GM21515 (cell line): ENCODE data around the gene APMAP.
"Not testable (repeated sequence)": the region's sequence is repeated elsewhere in the genome, so short reads cannot be mapped to it uniquely, and the experiment has no call there.

ENCODE experiments used
- ATAC-seq: cut with Tn5 transposase; IDR thresholded peaks from one replicate; pipeline ENCODE4 v1.9.1; 2021; ENCODE audit not compliant: unreplicated experiment

APMAP gene

DNA sequence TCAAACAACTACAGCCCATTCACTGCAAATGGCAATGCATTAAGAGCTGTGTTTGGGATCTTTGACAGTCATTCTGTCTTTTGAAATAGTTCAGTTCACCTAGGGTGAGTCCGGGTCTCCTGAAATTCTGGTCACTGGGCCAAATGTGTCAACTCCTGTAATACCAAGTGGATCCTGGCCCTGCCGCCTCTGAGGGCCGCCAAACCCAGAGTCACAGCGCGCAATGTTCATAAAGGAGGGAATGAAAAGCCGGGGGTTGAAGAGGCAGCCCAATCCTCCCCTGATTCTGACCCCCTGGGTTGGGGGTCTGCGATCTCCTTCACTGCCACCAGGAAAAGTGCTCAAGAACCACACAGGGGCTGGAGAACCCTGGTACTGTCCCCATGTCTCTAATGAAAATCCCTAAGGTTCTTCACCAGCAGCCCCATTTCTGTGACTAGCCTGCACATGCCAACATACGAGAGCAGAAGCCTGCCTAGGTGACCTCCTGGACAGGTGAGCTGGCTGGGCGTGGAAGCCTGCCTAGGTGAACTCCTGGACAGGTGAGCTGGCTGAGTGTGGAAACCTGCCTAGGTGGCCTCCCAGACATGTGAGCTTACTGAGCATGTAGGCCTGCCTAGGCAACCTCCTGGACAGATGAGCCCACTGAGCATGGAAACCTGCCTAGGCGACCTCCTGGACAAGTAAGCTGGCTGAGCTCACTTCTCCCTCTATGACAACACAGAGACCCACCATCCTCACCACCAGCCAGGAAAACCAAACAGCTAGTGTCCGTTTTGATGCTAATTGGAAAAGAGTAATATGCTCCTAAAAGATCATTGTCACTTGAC lies 16.1 kb upstream of the APMAP start:
- ATAC-seq: no peak

DNA sequence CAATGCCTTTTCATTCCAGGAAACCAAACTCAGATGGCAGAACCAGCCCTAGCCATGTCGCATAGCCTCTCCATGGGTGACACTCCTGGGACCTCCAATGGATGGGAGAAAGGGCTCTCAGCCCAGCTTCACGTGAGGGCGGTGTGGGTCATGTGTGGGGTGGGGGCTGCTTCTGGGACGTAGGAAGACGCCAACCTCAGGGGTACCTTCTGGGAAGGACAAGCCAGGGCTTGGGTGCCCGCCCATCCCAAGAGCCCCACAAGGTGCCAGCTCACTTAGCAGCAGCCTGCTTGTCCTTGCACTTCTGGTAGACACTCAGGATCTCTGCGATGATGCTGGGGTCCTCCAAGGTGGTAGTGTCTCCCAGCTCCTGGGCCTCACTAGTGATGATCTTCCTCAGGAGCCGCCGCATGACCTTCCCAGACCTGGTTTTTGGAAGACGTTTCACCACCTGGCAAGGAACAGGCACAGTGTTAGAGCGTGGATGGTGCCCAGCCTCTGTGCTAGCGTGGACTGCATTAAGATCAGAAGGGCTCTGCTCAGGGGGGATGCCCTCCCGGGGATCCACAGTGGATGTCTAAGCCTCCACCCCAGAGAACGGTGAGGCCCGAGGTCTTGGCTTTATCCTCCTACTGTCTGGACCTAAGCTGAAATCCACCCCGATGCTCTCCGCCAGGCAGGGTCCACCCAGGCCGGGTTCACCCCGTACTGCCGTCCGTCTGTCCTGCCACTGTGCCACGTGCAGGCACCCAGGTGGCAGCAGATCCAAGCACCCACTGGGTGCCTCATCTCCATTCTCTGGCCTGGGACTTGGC lies 15.1 kb upstream of the APMAP start:
- no peak for ATAC-seq

DNA sequence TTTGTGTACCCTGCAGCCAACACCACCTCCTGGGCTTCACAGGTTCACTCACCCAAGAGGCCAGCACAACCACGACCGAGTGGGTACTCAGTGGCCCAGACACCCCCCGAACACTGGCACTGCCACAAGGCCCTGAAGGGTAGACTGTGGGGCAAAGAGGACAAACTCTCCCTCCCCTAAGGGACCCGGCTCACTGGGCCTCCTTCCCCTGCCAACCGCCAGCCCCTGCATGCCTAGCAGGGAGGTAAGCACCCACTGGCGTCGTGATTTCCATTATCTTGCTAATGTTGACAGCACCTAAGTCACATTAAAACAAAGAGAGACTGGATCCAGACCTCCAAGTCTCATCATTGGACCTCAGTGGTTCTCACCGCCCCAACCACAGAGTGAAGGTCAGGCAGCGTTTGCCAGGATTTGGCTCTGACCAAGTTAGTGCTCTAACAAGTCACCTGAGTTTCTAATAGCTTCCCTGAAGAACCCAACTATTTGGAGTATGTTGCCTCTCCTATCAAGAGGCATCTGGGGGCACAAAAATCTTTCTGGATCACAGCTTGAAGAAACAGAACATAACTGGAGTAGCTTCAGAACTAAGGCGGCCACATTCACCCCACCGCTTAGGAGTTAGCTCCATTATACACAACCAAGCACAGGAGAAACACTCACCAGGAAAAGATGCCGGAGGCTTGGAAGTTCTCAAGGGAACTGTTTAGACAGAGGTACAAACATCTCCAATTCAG lies 14.0 kb upstream of the APMAP start:
- ATAC-seq: no peak

DNA sequence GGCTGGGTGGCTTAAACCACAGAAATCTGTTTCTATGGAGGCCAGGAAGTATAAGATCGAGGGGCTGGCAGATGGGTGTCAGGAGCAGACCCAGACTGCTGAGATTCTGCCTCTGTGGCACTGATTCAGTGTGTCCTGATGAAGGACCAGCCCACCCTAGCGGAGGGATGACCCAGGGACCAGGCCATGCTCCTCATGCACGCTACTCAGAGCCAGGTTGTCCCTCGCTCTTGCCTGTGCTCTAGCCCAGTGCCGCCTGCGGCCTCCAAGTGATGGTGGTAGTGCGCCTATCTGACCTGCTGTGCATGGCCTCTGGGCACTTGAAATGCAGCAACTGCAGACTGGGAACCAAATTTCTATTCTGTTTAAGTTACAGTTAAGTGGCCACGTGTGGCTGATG lies 13.1 kb upstream of the APMAP start:
- ATAC-seq: no peak

DNA sequence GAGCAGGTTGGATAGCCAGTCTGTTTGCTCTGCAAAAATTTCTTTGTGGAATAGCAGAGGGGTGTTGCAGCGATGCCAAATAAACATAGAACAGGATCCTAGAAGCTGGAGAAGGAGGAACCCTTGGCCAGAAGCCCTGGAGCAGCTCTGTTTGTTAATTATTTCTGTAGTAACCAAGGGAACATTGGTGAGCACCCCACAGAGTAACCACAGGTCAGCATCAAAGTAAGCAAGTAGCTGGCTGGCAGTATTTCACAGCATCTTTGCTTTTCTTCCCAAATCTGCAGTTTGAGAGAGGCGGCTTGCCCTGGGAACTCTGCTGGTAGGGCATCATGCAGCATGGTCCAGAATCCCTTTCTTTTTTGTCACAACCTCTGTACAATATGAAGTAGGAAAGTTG lies 12.7 kb upstream of the APMAP start:
- no peak for ATAC-seq

DNA sequence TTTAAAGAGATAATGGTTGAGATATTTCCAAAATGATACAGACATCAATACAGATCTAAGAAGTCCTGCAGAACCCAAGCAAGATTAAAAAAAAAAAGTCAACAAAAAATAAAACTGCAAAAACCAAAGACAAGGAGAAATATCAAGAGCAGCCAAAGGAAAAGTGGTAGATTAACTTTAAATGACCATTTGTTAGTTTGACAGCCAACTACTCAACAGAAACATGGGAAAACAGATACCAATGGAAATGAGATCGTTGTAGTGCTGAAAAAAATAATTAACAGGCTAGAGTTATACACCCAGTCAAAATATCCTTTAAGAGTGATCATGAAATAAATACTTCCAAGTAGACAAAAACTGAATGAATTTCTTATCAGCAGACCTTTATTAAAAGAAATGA lies 10.5 kb upstream of the APMAP start:
- no peak for ATAC-seq

DNA sequence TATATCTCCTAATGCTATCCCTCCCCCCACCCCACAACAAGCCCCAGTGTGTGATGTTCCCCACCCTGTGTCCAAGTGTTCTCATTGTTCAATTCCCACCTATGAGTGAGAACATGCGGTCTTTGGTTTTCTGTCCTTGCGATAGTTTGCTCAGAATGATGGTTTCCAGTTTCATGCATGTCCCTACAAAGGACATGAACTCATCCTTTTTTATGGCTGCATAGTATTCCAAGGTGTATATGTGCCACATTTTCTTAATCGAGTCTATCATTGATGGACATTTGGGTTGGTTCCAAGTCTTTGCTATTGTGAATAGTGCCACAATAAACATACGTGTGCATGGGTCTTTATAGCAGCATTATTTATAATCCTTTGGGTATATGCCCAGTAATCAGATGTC lies 8.8 kb upstream of the APMAP start:
- ATAC-seq: not testable (repeated sequence)

DNA sequence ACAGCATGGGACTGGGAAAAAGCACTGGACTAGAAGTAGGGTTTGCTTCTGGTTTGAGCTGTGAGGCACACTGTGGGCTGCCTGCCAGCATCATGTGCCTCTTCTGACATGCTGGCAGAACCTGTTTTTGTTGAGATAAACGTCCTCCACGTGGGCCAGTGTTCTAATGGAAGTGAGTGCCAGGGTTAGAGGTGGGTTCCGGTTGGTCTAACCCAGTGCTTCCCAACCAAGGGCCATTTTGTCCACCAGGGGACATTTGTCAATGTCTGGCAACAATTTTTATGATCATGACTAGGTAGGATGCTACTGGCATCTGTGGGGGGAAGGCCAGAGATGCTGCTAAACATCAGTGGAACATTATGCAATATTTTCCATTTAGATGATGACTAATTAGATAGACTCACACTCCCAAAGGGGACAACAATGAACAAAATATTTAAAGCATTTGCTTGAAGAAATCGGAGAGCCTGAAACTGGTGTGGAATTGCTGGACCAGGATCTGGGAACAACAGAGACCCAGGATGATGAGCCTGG lies 7.8 kb upstream of the APMAP start:
- no peak for ATAC-seq

DNA sequence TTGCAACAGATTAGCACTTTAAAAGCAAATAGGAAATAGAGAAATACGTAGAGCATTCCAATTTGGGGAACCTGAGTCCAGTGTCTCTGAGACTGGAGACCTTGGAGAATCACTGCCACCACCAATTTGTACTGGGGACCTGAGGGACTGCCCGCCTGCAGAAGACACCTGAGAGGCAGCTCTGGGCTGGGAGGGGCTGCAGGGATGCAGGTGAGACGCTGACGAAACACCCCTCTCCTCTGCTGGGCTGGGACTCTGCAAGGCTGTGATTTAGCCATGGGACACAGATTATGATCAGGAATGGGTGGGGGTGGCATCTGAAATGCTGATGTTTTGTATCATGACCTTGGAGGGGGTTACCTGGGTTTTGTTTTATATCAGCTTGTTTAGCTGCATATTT lies 7.0 kb upstream of the APMAP start:
- ATAC-seq: no peak

DNA sequence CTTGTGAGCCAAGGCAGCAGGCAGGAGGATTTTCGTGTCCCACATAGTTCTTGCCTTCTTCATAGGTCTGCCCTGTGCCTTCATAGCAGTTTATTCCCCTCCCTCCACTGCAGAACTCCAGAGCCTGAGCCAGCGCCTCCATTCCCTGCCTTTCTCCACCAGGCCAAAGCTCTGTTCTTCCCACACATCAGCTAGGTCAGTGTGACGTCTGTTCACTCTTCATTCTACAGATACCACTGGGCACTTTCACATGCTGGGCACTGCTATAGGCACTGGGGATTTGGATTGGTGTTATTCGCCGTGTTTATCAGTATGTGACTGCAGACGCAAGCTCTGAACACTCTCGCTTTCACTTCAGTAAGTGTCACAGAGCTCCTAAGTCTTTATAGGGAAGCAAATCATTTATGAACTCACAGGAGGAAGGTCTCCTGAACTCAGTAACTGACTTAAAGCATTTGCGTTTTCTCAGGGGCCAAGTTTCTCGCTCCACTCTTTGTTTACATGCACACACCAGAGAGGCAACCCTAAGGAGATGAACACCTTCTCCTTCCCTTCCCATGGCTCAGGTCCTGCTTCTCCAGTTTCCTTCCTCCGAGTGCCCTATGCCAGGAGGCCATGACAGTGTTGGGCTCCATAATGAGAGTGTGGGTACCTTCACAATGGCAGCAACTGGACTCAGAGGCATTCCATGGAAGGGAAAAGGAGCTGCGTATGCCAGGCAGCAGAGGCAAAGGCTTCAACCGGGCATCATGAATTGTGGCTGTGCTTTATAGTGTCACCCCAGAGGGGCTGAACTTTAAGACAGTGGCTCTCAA lies 6.3 kb upstream of the APMAP start:
- no peak for ATAC-seq

DNA sequence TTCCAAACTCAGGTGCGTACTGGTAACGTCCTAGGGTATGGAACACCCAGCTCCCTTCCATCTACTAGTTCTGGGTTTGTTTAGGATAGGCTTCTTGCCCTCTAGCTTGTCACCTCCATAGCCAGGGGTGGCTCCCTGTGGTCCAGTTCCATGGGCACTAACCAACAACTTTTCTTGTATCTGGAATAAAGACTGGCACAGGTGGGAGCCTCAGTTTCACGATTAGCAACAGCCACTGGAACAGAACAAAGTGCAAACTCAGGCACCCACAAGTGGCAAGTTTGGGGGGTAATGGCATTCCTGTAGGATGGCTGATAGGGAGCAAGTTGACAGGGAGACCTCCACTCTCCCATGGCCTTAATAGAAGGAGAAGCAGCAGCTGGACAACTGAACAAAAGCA lies 5.6 kb upstream of the APMAP start:
- no peak for ATAC-seq

DNA sequence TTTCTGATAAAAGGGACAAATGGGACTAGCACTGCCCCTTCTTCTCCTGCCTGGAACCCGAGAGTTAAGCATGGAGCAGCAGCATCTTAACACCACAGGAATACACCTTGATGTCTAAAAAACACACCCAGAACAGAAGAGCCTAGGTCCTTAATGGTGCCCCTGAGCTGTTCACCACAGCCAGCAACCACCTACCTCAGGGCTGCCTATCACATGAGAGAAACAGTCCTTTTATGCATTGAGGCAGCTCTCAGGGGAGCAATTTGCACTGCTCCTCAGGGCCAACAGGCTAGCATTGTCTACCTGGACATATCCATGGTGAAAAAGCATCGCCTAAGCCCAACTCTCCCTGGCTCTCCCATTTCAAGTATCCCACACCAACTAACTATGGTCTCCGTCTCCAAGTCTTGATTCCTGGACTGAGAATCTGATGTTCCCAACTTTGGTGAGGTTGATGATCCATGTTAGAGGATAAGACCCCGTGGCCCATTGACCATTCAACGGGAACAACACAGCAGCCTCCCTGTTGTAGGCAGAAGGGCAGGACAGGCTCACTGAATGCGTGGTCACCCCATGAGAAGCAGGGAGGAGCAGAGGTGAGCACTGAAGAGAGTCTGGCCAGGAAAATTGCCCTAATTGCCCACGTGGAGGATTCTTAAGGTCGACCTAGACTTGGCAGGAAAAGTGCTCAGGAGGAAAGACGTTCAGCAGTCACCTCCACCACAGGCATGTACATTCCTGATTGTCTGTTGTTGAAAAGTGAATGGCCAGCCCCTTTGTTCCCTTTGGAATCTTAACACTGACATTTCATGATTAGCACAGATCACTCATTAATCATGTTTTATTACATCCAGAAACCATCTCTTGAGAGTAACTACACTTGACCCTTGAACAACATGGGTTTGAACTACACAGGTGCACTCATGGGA lies 4.2 kb upstream of the APMAP start:
- no peak for ATAC-seq

DNA sequence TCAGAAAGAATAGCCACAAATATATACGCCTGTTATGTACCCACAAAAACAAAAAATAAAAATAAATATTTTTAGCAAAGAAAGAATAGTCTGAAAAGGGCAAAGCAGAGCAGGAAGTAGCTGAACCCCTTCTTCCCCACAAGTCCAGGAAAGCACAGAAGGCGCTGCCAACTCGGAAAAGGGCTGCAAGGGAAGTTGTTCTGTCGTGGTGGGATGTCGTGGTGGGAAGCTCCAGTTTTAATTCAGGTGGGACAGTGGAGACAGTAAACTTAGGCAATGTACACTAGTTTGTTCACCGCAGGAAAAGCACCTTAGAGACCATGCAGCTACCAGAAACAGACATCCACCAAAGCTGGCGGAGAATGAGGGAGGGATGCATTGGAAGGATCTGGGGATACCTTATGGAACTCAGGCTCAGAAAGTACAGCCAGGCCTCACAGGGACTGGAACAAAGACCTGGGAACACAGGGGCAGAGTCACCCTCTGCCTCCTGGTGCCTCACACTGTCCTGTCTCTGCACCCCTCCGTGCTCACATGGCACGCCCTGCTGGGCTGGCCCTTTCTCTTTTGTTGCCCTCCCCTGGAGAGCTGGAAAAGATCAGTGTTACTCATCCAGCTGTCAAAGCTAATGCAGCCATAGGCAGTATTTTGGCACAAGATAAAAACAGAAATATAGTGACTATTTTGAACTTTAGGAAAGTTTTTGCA lies 3.3 kb upstream of the APMAP start:
- ATAC-seq: no peak

DNA sequence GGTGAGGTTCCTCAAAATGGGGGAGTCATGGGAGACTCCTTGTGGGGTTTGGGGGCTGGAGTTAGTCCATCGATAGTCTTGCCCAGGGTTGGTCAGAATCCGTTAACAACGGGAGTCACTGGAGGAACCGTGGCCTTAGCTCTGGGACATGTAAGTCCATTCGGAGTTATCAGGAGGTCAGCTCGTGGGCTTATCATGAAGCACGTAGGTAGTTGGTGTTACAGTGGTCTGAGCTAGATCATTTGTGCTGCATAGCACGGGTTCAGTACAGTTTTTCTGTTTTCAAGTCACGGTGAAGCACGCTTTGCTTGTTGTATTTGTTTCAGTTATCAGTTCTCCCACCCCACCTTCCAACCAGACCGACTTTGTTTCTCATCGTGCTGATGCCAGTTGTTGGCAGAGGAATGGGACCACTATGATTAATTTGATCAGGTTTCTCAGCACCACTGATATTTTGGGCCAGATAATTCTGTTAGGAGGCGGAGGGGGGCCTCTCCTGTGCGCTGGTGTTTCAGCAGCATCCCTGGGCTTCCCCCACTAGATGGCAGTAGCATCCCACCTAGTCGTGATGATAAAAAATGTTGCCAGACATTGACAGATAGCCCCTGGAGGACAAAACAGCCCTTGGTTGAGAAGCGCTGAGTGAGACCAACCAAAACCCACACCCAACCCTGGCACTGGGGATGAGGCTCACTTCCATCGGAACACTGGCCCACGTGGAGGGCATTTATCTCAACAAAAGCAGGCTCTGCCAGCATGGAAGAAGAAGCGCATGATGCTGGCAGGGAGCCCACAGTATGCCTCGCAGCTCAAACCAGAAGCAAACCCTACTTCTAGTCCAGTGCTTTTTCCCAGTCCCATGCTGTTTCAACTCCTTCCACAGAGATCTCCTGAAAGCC lies 2.2 kb upstream of the APMAP start:
- peak; percentile 34 for ATAC-seq

DNA sequence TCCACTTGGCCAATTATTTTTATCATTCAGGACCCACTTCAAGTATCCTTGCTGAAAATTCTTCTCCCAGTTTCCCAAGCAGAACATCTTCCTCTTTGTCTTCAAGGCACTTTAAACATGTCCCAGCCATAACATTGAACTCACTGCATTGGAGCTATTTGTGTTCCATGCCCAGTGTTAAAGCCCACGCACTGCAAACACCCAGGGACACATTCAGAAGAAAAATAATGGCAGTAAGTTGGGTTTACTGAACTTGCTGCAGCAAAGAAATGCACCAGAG lies 1.6 kb upstream of the APMAP start:
- no peak for ATAC-seq

DNA sequence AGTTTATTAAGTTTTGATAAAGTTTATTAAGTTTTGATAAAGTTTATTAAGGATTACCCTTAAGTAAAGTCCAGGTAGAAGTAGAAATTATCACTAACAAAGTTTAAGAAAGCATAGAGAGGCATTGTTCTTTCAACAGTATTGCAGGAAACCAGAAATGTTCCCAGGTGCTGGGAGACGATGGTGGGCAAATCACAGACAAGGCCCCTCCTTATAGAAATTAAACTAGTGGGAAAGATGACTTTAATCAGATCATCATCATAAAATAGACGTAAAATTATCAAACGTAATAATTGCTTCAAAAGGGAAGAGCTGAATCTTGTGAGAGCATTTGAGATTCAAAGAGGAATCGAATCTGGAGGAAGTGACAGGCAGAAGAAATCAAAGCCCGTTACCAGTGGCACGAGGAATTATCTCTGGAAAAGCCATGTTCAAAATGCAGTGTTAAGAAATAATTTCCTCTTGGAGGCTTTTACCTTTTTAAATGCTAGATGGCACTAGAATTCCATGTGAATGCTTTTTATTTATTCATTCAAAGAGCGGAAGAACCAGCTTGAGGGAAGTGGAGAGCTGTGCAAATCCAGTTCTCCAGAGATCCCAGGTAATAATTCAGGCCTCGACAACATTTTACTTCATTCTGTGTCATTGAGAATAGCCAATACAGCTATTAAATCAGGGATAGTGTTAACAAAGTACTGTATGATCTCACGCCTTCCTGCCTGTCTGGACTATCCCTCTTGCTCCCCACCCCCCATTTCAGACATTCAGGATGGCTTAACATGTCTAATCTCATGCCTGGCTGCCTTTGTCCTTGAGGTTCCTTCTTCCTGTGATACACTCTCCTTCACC lies 1.0 kb upstream of the APMAP start:
- no peak for ATAC-seq

DNA sequence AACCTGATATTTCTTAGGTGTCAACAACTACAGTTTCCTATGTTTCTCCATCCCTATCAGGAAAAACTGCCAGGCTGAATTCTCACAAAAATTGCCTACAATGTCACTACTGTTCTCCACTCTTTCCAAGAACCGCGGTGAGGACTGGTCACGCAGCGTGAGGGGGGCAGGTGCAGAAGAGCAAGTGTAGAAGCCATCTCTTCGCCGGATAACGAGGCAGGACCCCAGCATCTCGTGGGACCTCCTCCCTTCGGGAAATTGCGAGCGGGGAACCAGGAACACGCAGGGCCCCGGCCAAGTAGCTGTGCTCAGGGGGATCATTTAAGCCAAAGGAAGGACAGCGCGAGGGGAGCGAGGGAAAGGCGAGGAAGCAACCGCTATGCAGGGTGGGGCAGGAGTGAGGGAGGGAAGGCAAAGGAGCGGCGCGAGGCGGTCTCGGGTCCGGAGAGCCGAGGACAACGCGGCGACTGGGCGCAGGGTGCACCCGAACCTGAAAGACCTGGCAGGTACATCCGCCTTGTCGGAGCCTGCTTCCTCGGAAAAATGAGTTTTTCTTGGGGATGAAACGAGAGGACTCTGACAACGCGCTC lies 559 bp downstream of the APMAP start:
- peak; percentile 29 for ATAC-seq
